T-helper 1 cell treated with Interleukin-12 subunit alpha and Interleukin-12 subunit beta and Interleukin-4 antibody, amounts not matched to agents 30 ng/mL and 1 ng/mL, for 36 hours (primary cell): ENCODE data around the gene POSTN. TPM values are rescaled to one million over a fixed set of nuclear protein-coding genes. Genes with fewer than 3 reads are reported as not detected.

ENCODE experiments used
- intact Hi-C: fragments of 100-400 bp; cut with micrococcal nuclease; formaldehyde crosslinking; loops from one replicate; pipeline ENCODE4 v1.15.1; 2024
- total RNA-seq: library from RNA; stranded (reverse); gene quantifications from 2 replicates; pipeline ENCODE4 v1.2.3, GENCODE V29; 2022

Gene POSTN
- not detected in 2 replicates for total RNA-seq

- intact Hi-C loops: no loop called here
Measured at GRCh38 chr13:37598597-37598996, at the start of gene POSTN. Gene POSTN, minus strand, starts transcription at chr13:37598768. Its CDS starts 42 bp downstream, at chr13:37598726.

GRCh38 chr13:37647031-37647650, 48.6 kb upstream of the POSTN start:
- intact Hi-C loops: no loop called here

- intact Hi-C loops: no loop called here
Measured at GRCh38 chr13:37646531-37646930, 48.0 kb upstream of the POSTN start.

- intact Hi-C loops: no loop called here
Measured at GRCh38 chr13:37645181-37645740, 46.7 kb upstream of the POSTN start.

GRCh38 chr13:37641391-37641790, 42.8 kb upstream of the POSTN start:
- intact Hi-C loops: no loop called here

- intact Hi-C loops: no loop called here
Measured at GRCh38 chr13:37640499-37640898, 41.9 kb upstream of the POSTN start.

GRCh38 chr13:37636701-37637100, 38.1 kb upstream of the POSTN start:
- intact Hi-C loops: no loop called here

GRCh38 chr13:37632294-37632693, 33.7 kb upstream of the POSTN start:
- intact Hi-C loops: no loop called here

GRCh38 chr13:37627428-37627827, 28.9 kb upstream of the POSTN start:
- intact Hi-C loops: no loop called here

GRCh38 chr13:37621811-37622361, 23.3 kb upstream of the POSTN start:
- intact Hi-C loops: no loop called here

GRCh38 chr13:37618554-37618953, 20.0 kb upstream of the POSTN start:
- intact Hi-C loops: no loop called here

GRCh38 chr13:37617173-37617572, 18.6 kb upstream of the POSTN start:
- intact Hi-C loops: no loop called here

- intact Hi-C loops: no loop called here
Measured at GRCh38 chr13:37616131-37616530, 17.6 kb upstream of the POSTN start.

- intact Hi-C loops: no loop called here
Measured at GRCh38 chr13:37615276-37615675, 16.7 kb upstream of the POSTN start.

- intact Hi-C loops: no loop called here
Measured at GRCh38 chr13:37613638-37614037, 15.1 kb upstream of the POSTN start.

GRCh38 chr13:37613236-37613635, 14.7 kb upstream of the POSTN start:
- intact Hi-C loops: no loop called here

- intact Hi-C loops: no loop called here
Measured at GRCh38 chr13:37608750-37609339, 10.3 kb upstream of the POSTN start.

GRCh38 chr13:37602733-37603381, 4.3 kb upstream of the POSTN start:
- intact Hi-C loops: no loop called here

GRCh38 chr13:37601648-37602440, 3.3 kb upstream of the POSTN start:
- intact Hi-C loops: no loop called here

- intact Hi-C loops: no loop called here
Measured at GRCh38 chr13:37599519-37599918, 951 bp upstream of the POSTN start.

- intact Hi-C loops: no loop called here
Measured at GRCh38 chr13:37597477-37598025, 1.0 kb downstream of the POSTN start.
